ENCODE measurements around the gene NDUFAF7.
"Not testable (repeated sequence)": the region's sequence is repeated elsewhere in the genome, so short reads cannot be mapped to it uniquely, and the experiment has no call there.

The NDUFAF7 gene

DNA sequence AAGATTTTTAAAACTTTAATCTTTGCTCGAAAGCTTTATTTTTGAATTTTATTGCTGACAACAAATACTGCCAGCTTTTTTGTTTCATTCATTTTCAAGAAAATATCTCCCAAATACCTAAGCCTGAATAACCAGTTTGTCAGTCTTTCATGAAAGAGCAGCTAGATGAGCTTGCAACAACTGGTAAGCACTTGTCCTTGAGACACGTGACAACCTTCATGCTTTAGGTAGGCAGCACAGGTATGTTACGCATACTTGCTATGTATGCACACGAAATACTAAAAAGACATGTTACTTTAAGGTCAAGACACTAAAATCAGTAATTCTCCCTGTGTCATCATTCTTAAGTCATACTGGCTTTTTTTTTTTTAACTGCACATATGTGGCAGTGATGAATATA, 12.4 kb upstream of the NDUFAF7 start:
- no peak for DNase-seq

DNA sequence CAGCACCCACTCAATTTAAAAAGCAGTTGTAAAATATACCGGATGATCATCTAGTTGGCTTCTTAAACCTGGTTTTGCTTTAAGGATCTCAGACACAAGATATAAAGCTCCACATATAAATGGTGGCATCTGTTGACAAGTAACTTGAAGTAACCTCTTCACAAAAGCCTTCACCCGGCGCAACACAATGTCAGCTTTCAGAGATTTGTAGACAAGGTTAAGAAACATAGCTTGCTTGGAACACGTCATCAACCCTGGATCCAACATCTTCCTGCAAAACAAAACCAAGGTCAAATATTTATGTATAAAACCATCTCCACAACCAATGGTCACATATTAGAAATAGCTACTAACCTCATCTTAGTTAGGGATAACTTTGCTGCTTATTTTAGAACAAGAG, 8.3 kb upstream of the NDUFAF7 start:
- DNase-seq: no peak

DNA sequence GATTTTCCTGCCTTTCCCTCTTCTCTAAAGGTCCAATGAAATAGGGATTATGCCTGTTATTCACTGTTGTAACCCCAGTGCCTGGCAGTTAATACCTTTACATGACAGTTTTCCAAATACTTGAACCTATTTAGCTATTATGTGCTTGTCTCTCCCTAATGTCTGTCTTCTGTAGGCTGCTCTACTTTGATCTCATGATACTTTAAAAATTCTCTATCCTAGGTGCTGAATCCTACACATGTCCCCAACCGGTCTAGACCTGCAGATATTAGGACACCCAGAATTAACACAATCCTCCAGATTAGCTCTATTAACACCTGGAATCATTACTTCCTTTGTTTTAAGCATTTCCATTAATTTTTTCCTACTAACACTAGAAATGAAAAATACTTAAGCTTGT, 7.4 kb upstream of the NDUFAF7 start:
- no peak for DNase-seq

DNA sequence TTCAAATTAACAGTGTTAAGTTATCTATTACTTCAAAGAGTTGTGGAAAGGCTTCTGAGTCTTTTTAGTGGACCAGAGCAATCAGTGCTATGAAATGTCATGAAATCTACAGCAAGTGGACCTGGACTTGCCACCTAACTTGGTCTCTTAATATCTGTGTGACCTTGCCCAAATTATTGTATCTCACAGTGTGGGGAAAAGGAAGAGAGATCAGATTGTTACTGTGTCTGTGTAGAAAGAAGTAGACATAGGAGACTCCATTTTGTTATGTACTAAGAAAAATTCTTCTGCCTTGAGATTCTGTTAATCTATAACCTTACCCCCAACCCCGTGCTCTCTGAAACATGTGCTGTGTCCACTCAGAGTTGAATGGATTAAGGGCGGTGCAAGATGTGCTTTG, 6.3 kb upstream of the NDUFAF7 start:
- DNase-seq: not testable (repeated sequence)

DNA sequence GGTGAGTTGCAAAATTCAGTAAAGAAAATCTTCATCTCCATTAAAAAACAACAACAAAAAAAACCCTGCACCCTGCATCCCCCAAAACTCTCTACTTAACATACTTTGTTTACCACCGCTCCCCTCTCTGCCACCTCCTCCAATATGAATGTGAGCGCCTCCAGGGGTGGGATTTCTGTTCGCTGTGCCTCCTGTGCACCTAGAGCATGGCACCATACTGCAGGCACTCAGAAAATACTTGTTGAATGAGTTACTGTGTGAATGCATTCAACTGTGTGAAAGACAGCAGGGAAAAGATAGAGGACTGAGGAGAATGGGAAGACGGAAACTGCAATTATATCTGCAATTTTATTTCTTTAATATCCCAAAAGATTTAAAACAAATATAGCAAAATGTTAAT, 4.6 kb upstream of the NDUFAF7 start:
- no peak for DNase-seq

DNA sequence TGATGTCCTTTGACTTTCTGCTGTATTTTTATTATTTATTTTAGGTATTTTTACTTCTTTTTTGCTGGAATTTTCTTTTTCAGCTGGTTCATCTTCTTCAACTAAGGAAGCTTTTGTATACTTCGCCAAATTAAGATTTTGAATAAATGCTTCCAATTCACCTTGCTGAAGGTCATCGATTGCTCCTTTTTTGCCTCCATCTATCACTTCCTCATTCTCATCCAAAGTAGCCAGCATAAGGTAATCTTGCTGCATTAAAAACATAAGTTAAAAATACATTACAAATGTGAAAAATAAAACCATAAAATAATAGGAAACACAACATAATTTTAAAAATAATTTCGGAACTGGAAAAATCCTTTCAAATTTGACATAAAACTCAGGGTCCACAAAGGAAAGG, 2.7 kb upstream of the NDUFAF7 start:
- no peak for DNase-seq

DNA sequence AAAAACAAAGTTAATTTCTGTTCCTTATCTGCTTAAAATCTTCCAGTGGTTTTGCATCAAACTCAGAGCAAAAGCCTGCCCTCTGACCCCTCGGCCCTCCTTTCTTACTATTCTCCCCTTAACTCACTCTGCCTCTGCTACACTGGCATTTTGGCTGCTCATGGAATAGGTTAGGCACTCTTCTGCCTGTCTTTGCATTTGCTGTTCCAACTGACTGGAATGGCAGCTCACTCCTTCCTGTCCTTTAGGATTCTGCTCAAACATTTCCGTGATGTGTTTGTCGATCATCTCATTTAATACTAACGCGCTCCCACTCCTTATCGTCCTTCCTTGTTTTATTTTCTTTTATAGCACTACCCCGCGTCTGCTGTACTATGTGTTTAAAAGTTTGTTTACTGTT, 877 bp upstream of the NDUFAF7 start:
- DNase-seq: no peak

DNA sequence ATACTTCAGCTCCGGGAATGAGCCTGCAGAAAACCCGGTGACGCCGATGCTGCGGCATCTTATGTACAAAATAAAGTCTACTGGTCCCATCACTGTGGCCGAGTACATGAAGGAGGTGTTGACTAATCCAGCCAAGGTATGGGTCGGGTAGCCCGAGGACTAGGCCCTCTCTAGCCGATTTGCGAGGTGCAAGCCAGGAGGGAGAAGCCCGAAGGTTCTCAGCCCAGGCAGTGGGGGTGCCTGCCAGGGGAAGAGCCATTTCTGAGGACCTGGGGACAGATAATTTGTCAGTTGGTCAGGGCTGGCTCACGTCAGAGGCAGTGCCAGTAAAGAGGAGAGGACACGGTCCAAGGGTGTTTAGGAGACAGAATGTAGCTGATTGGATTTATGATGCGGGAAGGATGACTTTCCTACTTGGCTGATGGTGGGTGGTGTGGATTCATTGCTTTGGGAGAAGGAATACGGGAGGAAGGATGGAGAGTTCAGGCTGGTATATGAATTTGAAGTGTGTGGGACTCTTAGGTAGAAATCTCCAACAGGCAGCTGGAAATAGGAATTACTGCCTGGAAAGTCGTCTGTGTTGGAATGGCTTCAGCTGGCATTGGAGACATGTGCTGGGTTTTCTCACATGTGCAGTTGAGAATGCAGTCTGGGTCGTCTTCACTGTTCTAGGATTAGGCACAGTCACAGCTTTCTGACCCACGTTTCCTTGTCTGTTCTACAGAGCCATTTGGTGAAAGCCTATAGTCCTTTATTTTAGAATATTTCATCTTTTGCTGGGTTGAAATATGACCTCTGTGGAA, 874 bp downstream of the NDUFAF7 start:
- peak in 1 of 5 donors; percentile 2 for DNase-seq

DNA sequence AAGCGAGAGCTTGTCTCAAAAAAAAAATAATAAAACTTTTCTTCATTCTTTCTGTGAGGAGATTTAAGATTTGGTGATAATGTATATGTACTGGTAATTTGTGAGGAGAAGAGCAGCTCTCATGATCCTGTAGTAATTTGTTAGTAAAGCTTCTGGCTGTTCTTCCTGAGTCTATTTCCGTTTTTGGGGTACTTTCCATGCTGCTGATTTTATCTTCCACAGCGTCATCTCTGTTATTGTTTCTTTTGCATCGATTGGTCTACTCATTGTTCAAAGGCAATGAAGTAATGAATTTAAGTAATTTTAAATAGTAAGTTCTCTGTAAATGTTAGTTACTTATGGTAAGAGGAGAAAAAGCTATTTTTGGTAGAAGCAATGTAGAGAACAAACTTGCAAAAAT, 12.0 kb downstream of the NDUFAF7 start:
- peak in 1 of 5 donors; percentile 12 for DNase-seq

DNA sequence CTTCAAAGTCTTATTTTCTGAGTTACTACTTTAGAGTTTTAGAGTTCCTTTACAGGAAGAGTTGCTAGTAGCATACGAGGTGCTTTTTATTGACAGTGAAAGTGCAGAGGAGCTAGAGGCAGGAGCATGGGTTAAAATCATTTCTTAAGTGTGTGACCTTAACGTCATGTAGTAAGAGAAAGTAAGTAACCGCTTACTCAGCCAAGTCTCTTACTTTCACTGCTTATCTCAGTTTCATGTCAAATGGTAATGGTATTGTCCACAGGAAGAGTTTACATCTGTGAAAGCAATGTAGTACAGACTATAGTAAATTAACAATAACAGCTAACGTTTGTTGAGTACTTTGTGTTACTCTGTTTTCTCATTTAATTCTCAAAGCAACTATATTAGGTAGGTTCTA, 12.6 kb downstream of the NDUFAF7 start:
- peak in 1 of 5 donors; percentile 51 for DNase-seq

DNA sequence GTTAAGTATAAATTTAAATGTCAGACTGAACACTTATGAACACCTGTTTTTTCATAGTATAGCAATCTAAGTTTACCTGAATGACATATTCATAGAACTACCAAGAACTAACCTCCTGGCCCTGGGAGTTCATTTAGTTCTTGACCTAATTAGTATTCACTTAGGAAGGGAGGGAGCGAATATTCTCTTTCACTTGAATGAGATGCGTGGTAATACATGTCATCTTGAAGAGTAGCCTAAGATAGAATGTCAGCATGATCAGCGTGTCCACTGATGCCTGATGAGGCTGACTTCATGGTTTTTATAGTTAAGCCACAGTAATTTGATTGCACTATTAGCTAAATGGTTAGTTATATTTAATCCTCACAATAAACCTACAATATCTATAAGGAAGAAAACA, 13.3 kb downstream of the NDUFAF7 start:
- no peak for DNase-seq

DNA sequence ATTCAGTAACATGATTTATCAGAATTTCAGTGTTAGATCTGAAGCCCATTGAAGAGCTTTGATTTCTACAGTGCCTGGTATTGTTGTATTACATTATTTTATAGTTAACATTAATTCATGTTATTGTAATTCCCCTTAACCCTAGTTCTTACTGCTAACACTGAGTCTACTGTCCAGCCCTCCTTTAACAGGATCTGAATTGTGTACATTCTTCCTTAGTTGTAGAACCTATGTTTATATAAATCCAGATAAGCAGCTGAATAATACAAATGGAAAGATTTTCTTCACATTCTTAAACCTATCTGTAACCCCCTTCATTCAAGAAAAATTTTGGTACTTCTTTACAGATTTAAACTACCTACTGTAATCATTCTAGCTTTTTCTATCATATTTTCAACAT, 14.7 kb downstream of the NDUFAF7 start:
- no peak for DNase-seq

DNA sequence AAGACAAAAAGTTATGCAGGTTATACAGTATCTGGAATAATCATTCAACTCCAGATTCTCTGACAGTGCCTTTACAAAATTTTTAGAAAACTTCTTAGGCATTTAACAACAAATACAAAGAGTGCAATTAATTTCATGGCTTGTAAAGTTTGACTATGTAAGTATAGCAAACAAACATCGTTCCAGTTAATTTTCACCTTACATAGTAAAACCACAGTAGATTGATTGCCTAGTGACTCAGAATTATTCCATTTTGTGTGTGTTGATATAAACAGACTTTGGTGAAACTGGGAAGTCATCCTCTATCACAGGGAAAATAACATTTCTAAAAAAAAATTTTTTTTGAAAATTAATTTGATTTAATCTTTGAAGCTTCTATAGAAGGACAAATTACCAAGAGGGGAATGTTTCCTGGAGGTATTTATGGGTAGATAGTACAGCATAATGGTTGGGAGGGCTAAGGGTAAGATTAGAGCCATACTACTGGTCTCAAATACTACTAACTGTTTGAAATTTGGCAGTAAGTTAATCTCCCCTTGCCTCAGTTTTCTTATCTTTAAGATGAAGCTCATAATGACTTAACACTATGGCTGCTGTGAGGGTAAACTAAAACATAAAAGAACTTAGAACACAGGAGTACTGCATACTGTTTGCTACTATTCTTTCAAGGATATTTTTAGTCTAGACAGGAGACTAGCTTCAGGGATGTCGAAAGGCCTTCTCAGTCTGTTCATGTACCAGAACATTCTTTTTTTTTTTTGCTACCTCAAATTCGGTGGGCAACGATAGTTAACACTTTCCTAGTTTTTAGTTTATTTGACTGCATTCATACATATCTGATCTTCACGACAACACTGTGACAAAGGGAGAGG, 19.6 kb downstream of the NDUFAF7 start:
- no peak for DNase-seq

DNA sequence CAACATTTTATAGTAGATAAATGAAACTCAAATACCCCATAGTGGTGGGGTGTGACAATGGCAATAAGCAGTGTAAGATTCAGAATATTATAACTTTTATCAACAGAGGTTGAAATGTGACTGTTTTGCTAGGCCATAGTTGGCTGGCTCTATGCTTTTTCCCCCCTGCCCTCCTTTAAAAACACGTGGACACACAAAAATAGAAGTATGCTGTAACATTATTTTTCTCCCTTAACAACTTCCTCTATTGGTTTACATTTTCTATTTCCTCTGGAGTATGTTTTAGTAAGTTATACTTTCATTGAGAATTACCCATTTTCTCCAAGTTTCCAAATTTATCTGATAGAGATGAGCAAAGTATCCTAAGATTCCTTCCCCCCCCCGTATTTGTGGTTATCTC, 31.1 kb downstream of the NDUFAF7 start:
- DNase-seq: no peak

DNA sequence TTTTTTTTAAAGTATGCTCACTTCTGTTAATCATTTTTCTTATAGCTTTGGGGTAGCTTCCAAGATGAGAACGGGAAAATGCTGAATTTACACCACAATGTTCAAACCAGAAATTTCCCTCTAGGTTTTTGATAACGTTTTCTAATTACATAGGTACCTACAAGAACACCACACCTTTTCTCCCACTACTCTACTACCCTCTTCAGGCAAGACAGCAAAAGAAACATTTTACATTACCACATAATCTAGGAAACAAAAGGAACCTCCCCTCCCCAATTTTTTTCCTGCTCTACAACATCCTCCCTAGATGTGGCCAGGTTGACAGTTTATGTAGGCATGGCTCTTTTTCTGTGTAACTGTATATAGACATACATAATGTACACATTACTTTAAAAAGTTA, 32.4 kb downstream of the NDUFAF7 start:
- DNase-seq: no peak

DNA sequence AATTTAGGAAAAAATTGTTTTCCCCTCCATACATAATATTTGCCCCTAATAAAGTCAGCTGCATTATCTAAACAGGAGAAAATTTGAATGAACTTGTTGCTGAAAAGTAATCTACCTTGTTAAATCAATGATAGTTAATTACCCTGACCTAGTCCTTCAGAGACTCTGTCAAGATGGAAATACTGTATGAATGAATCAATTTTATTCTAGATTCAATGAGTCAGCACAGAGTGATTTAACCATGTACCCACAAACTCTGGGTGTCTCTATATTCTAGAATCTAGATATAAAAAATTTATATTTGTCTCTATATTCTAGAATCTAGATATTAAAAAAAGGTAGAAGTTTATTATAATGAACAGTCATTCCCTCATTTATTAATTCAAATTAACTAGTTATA, 36.2 kb downstream of the NDUFAF7 start:
- no peak for DNase-seq

DNA sequence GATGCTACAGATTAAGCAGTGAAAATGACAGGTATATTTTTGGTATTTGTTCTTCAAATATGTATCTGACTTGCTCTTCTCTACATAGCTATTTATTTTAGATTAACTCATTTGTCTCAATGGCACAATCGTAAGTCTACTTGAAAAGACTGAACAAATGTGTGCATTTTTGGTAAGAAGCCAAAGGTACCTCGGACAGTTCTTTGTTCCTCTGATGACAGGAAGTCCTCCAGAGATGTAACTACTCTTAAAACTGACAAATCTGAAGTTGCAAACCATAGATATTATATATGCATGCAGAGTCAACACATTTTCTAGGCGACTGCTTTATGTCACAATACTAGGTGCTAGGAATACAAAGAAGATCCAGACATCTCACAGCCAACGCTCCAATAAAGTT, 36.7 kb downstream of the NDUFAF7 start:
- no peak for DNase-seq

DNA sequence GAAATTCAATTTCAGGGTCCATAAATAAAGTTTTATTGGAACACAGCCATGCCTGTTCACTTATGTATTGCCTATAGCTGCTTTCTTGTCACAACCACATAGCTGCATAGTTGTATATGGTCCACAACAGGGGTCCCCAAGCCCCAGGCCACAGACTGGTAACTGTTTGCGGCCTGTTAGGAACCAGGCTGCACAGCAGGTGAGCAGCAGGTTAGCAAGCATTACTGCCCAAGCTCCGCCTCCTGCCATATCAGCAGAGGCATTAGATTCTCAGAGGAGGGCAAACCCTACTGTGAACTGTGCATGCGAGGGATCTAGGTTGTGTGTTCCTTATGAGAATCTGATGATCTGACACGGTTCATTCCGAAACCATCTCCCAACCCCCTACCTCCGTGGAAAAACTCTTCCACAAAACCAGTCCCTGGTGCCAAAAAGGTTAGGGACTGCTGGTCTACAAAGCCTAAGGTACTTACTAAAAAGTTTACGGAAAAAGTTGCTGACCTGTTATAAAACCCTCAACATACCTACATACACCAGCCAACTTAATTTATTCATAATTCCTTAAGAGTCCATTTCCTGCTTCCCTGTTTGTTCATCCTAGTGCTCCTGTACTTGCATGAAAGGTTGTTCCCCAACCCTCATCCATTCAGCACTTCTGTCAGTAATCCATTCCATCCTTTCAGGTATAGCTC, 40.1 kb downstream of the NDUFAF7 start:
- no peak for DNase-seq

DNA sequence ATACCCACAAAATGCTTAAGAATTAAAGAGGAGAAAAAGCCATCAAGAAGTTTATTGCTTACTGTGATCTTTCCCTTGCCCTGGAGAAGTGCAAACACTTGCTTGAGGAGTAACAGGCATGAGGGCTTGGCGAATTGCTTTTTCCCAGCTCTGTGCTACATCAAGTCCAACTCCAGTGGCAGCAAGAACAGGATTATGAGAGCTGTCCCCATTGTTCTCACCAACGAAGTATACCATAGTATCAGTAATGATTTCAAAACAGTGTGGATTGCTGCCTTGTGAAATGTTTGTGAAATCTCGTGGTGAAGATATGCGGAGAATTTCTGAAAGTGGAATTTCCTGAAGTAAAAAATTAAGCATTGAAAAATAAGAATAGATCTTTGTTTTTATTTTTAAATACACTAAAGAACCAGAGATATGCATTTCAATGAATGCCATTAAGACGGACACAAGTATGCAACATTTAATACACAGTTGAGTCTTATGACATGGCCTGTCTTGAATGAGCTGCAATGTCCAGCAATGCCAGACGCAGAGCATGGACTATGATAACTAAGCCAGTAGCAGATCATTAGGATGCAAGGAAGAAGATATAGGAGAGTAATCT, 43.0 kb downstream of the NDUFAF7 start:
- no peak for DNase-seq

DNA sequence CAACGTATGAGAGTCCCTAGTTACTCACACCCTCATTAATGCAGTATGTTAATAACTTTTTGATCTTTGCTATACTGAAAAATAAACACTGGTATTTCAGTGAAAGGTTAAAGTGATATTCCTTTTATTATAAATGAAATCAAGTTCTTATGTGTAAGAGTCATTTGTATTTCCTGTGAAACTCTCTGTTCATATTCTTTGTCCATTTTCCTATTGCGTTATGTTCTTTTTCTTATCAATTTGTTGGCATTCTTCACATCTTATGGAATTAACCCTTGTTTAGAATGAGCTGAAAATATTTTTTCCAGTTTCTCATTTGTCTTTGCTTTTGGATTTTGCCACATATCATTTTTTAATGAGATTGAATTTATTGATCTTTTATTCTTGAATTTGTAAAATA, 44.8 kb downstream of the NDUFAF7 start:
- no peak for DNase-seq

DNA sequence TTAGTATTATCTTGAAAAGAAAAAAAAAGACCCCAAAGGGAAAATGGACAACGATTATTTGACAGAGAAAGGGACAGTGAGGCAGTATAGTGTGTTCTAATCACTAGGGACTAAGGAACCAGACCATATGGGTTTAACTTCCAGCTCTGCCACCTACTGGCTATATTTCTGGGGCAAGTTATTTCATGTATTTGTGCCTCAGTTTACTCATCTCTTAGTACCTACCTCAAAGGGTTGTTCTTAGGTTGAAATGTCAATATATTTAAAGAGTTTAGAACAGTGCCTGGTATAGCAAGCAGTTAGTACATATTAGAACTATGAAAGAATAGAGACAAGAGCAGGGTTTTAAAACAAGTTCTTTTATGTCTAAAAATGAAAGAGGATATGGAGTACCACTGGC, 50.5 kb downstream of the NDUFAF7 start:
- DNase-seq: no peak

DNA sequence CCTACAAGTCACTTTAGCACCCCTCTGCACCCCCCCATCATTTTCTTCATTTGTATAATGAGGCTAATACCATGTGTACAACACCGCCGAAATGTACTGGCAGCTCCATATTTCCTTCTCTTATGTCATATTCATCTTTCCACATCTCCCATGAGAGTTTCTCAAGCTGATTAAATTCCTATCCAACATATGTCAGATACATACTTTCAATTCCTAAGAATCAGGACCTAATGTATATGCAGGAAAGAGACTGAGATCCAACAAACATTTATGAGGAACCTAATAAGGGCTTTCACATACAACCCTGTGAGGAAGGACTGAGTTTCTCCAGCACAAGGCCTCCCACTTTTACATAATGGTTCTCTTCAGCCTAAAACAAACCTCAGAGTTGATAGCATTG, 51.3 kb downstream of the NDUFAF7 start:
- DNase-seq: no peak

DNA sequence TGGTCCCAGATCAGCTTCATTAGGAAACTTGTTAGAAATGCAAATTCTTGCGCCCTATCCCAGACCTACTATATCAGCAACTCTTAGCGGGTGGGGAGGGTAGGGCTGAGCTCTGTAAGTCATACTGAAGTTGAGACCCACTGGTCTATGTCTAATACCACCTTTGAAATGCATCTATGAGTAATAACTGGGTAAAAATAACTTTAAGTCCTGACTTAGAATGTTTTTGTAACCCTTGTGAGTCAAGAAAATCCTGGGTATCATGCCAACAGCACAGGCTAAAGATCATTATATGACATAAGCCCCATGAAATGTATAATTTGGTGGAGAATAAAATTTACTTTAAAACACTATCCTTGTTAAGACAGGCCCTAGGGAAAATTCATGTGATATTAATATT, 51.7 kb downstream of the NDUFAF7 start:
- no peak for DNase-seq

Measured in T-helper 1 cell (primary cell).